BLaER1 treated with 17β-estradiol and CSF1 and Interleukin-3, amounts not matched to agents 10 nM and 100 nM (cell line): Measurements from ENCODE around the gene RPS14.
A peak's percentile ranks its signal among the peaks of the same experiment; 100 is the strongest.

Experiments
- H3K27ac ChIP-seq, 11 experiments: shearing (Covaris generic); formaldehyde crosslinking; 2 replicates each; pipeline ENCODE4 v1.8.1; 2022
- H3K27me3 ChIP-seq, 11 experiments: shearing (Covaris generic); formaldehyde crosslinking; 2 replicates each; pipeline ENCODE4 v1.8.1; 2022
- H3K36me3 ChIP-seq, 11 experiments: shearing (Covaris generic); formaldehyde crosslinking; 2 replicates each; pipeline ENCODE4 v1.8.1; 2022
- H3K4me1 ChIP-seq, 10 experiments: shearing (Covaris generic); formaldehyde crosslinking; 2 replicates each; pipeline ENCODE4 v1.8.1; 2022
- H3K4me2 ChIP-seq, 11 experiments: shearing (Covaris generic); formaldehyde crosslinking; 2 replicates each; pipeline ENCODE4 v1.8.1; 2022
- H3K4me3 ChIP-seq, 10 experiments: shearing (Covaris generic); formaldehyde crosslinking; 2 replicates each; pipeline ENCODE4 v1.8.1; 2022
- H3K9ac ChIP-seq, 11 experiments: shearing (Covaris generic); formaldehyde crosslinking; 2 replicates each; pipeline ENCODE4 v1.8.1; 2022
- H3K9me3 ChIP-seq, 11 experiments: shearing (Covaris generic); formaldehyde crosslinking; replicated peaks in 1 of 11; 2 replicates each; pipeline ENCODE4 v1.8.1; 2022
- H4K20me1 ChIP-seq, 11 experiments: shearing (Covaris generic); formaldehyde crosslinking; 2 replicates each; pipeline ENCODE4 v1.8.1; 2022
- Cebpa-rat ChIP-seq, 11 experiments: shearing (Covaris generic); IDR thresholded peaks; 2 replicates each; pipeline ENCODE4 v1.8.1; 2022

RPS14 gene

DNA sequence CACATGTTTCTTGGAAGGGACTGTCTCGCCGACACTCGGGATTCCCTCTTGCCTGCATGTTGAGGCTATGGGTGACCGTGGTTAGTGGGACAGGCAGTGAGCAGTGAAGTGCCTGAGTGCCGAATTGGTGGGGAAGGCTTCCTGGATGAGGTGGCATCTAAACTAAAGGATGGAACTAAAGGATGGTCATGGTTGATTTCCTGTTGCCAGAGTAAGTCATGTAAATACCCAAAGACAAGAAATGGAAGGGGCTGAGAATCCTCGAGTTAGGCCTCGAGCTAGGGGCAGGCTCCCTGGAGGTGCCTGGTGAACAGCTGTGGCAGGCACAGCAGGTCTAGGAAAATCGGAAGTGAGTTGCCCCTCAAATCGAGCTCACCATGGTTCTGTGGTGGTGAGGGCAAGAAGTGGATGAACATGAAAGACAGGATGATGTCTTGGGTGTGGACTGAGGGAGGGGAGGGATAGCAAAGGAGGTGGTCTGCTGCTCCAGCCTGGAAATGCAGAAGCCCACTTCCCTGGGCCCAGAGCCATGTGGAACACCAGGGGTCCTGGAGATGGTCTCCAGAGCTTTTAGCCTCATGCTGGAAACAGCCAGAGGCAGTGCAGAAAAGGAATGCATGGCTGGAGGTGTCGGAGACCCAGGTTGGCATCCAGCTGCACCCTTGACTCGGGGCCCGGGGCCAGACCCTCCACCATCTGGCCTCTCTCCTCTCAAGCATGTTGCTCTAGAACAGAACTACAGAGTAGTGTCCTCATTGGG, 49.0 kb downstream of the RPS14 start:
- Histone ChIP-seq H3K27me3 (no peaks in the 10 kb centered on the region), H3K9ac (peak overlapping the region in 6 of 11 experiments; percentile 9 to 41 (median 20); a peak in 7 of 22 replicates), H3K4me3 (no peak overlapping the region), H3K9me3 (no peaks in the 10 kb centered on the region), H4K20me1 (peaks cover 55 to 100% (median 92%) of the 10 kb centered on the region in 11 experiments; a peak in 21 of 22 replicates), H3K27ac (peak overlapping the region in 9 of 11 experiments; percentile 11 to 58 (median 33); a peak in 12 of 22 replicates), H3K4me2 (no peak overlapping the region; a peak in 1 of 22 replicates), H3K4me1 (peaks cover 9 to 45% (median 34%) of the 10 kb centered on the region in 10 experiments; a peak in 17 of 20 replicates), H3K36me3 (peaks cover 98 to 100% (median 100%) of the 10 kb centered on the region in 11 experiments)
- no peak for TF ChIP-seq Cebpa-rat (IDR thresholded peaks at IDR 0.05)

- Histone ChIP-seq H3K27me3 (no peaks in the 10 kb centered on the region), H3K4me1 (peaks cover 9 to 49% (median 36%) of the 10 kb centered on the region in 10 experiments; a peak in 17 of 20 replicates), H3K9me3 (no peaks in the 10 kb centered on the region), H3K27ac (peak overlapping the region in 8 of 11 experiments; percentile 11 to 57 (median 33); a peak in 6 of 22 replicates), H4K20me1 (peaks cover 46 to 99% (median 83%) of the 10 kb centered on the region in 11 experiments; a peak in 21 of 22 replicates), H3K4me2 (no peak overlapping the region; a peak in 1 of 22 replicates), H3K4me3 (no peak overlapping the region), H3K9ac (peak overlapping the region in 4 of 11 experiments; percentile 13 to 41 (median 28); a peak in 3 of 22 replicates), H3K36me3 (peaks cover 98 to 100% (median 100%) of the 10 kb centered on the region in 11 experiments)
- TF ChIP-seq Cebpa-rat (IDR thresholded peaks at IDR 0.05), result no peak
Measured at GRCh38 chr5:150399524-150400211, 49.9 kb downstream of the RPS14 start.

DNA sequence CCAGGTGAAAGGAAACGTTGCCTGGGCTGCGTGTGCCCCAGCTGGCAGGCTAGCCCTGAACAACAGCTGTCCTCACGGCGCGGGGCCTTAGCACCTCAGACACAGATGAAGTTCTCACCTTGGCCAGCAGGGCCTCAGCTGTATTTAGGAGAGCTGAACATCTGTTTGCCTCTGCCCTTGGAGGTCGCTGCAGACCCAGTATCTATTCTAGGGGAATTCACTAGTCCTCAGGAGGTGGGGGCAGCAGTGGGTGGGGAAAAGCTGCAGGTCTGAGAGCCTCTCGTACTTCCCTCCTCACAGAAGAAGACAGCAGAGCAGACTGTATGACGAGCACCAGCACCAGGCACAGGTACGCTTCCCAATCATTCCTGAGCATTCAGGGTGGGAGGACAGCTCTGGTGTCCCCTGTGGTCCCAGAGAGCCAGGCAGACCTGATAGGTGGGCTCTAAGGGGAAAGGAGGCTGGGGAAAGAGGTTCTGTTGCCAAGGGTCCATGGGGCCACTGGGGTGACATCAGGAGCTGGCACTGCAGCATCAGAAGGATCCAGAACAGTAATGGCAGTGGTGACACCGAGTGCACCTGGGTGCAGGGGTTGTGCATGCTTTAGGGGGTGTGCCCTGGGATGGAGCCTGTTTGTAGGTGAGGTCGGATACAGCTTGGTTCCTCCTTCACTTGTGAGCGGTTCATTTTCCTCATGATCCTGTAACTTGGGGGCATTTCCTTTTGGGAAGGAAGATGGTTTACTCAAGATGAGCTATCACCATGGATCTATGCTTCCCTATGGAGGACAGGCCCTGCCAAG, 50.6 kb downstream of the RPS14 start:
- peak overlapping the region in 5 of 11 experiments; percentile 3 to 44 (median 13); a peak in 6 of 22 replicates for H3K27ac ChIP-seq
- no peak for TF ChIP-seq Cebpa-rat (IDR thresholded peaks at IDR 0.05)
- peaks cover 97 to 100% (median 100%) of the 10 kb centered on the region in 11 experiments for H3K36me3 ChIP-seq
- no peak overlapping the region for H3K4me2 ChIP-seq
- H3K4me1 ChIP-seq, result peaks cover 9 to 56% (median 38%) of the 10 kb centered on the region in 10 experiments; a peak in 17 of 20 replicates
- peaks cover 39 to 99% (median 78%) of the 10 kb centered on the region in 11 experiments; a peak in 21 of 22 replicates for H4K20me1 ChIP-seq
- peak overlapping the region in 2 of 11 experiments; percentile 9 to 18; a peak in 1 of 22 replicates for H3K9ac ChIP-seq
- H3K4me3 ChIP-seq, result no peak overlapping the region
- no peaks in the 10 kb centered on the region for H3K27me3 ChIP-seq
- no peaks in the 10 kb centered on the region for H3K9me3 ChIP-seq

DNA sequence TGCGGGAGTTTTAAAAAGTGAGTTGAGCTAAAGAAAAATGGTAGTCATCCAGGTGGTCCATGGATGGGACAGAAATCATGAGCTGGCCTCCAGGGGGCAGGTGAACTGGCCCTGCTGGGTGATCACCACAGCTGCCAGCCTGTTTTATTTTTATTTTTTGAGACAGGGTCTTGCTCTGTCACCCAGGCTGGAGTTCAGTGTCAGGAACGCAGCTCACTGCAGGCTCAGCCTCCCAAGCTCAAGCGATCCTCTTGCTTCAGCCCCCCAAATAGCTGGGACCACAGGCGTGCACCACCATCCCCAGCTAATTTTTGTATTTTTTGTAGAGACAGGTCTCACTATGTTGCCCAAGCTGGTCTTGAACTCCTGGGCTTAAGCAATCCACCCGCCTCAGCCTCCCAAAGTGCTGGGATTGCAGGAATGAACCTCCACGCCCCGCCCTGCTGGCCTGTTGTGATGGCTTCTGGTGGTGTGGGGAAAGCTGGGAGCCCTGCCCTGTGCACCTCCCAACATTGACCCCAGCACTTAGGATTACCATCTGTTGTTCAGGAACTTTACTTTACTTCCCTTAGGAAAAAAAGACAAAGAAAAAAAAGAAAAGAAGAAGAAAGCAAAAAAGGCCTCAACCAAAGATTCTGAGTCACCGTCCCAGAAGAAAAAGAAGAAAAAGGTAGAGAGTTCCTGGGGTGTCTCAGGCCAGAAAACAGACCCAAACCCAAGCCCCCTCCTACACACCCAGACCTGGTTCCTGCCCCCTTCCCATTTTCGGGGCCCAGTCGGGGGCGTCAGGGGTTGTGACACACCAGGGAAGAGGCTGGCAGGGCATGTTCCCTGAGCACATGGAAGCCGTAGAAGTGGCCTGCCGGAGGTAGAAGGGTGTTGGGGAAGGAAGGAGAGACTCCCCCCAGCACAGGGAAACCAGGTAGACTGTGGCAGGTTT, 51.5 kb downstream of the RPS14 start:
- peaks cover 97 to 100% (median 100%) of the 10 kb centered on the region in 11 experiments for H3K36me3 ChIP-seq
- H3K4me3 ChIP-seq, result no peak overlapping the region
- peak overlapping the region in 5 of 11 experiments; percentile 7 to 44 (median 13); a peak in 6 of 22 replicates for H3K27ac ChIP-seq
- no peaks in the 10 kb centered on the region for H3K27me3 ChIP-seq
- peaks cover 30 to 99% (median 75%) of the 10 kb centered on the region in 11 experiments; a peak in 21 of 22 replicates for H4K20me1 ChIP-seq
- no peaks in the 10 kb centered on the region for H3K9me3 ChIP-seq
- H3K4me1 ChIP-seq, result peaks cover 9 to 57% (median 33%) of the 10 kb centered on the region in 10 experiments; a peak in 17 of 20 replicates
- peak overlapping the region in 2 of 11 experiments; percentile 9 to 18; a peak in 1 of 22 replicates for H3K9ac ChIP-seq
- TF ChIP-seq Cebpa-rat (IDR thresholded peaks at IDR 0.05), result no peak
- no peak overlapping the region for H3K4me2 ChIP-seq

- Histone ChIP-seq H3K4me3 (no peak overlapping the region), H3K4me1 (peaks cover 9 to 49% (median 26%) of the 10 kb centered on the region in 10 experiments; a peak in 17 of 20 replicates), H3K36me3 (peaks cover 97 to 100% (median 100%) of the 10 kb centered on the region in 11 experiments), H3K27me3 (no peaks in the 10 kb centered on the region), H3K4me2 (no peak overlapping the region), H3K9me3 (no peaks in the 10 kb centered on the region), H3K9ac (no peak overlapping the region), H4K20me1 (peaks cover 22 to 99% (median 69%) of the 10 kb centered on the region in 11 experiments; a peak in 20 of 22 replicates), H3K27ac (no peak overlapping the region)
- TF ChIP-seq Cebpa-rat (IDR thresholded peaks at IDR 0.05), result no peak
Measured at GRCh38 chr5:150397146-150397781, 52.3 kb downstream of the RPS14 start.

DNA sequence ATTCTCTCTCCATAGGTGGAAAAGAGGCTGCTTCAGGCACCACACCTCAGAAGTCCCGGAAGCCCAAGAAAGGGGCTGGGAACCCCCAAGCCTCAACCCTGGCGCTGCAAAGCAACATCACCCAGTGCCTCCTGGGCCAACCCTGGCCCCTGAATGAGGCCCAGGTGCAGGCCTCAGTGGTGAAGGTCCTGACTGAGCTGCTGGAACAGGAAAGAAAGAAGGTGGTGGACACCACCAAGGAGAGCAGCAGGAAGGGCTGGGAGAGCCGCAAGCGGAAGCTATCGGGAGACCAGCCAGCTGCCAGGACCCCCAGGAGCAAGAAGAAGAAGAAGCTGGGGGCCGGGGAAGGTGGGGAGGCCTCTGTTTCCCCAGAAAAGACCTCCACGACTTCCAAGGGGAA, 53.3 kb downstream of the RPS14 start:
- H3K4me3 ChIP-seq, result no peak overlapping the region
- H3K9ac ChIP-seq, result peak overlapping the region in 1 of 11 experiments; percentile 9; a peak in 1 of 22 replicates
- H4K20me1 ChIP-seq, result peaks cover 14 to 97% (median 67%) of the 10 kb centered on the region in 11 experiments; a peak in 20 of 22 replicates
- H3K36me3 ChIP-seq, result peaks cover 98 to 100% (median 100%) of the 10 kb centered on the region in 11 experiments
- no peaks in the 10 kb centered on the region for H3K27me3 ChIP-seq
- H3K4me2 ChIP-seq, result no peak overlapping the region
- H3K9me3 ChIP-seq, result no peaks in the 10 kb centered on the region
- TF ChIP-seq Cebpa-rat (IDR thresholded peaks at IDR 0.05), result no peak
- H3K27ac ChIP-seq, result peak overlapping the region in 1 of 11 experiments; percentile 8; a peak in 1 of 22 replicates
- H3K4me1 ChIP-seq, result peaks cover 9 to 47% (median 21%) of the 10 kb centered on the region in 10 experiments; a peak in 16 of 20 replicates

- TF ChIP-seq Cebpa-rat (IDR thresholded peaks at IDR 0.05), result no peak
- Histone ChIP-seq H3K9me3 (no peaks in the 10 kb centered on the region), H3K27ac (peak overlapping the region in 1 of 11 experiments; percentile 26; a peak in 1 of 22 replicates), H3K36me3 (peaks cover 98 to 100% (median 100%) of the 10 kb centered on the region in 11 experiments), H3K27me3 (no peaks in the 10 kb centered on the region), H3K9ac (no peak overlapping the region; a peak in 1 of 22 replicates), H3K4me3 (no peak overlapping the region), H3K4me1 (peaks cover 5 to 40% (median 18%) of the 10 kb centered on the region in 10 experiments; a peak in 15 of 20 replicates), H3K4me2 (no peak overlapping the region; a peak in 1 of 22 replicates), H4K20me1 (peaks cover 8 to 96% (median 62%) of the 10 kb centered on the region in 11 experiments; a peak in 20 of 22 replicates)
Measured at GRCh38 chr5:150395688-150395975, 53.9 kb downstream of the RPS14 start.
